A549 (cell line): ENCODE results near the gene HAO2. TPM values are rescaled to one million over a fixed set of nuclear protein-coding genes. Genes with fewer than 3 reads are reported as not detected.

Experiments used
- ATAC-seq, 2 experiments: fragments of 200-7000 bp in 1 of 2; fragments of >200 bp in 1 of 2; cut with Nextera tagmentation in 1 of 2; cut with Tn5 transposase in 1 of 2; 3 replicates each; pipeline versions ENCODE4 v1.8.0 to v1.9.1; 2018 to 2020; ENCODE audit warnings: mild to moderate bottlenecking in 1 of 2, moderate library complexity in 1 of 2
- CTCF ChIA-PET: fragments of 300-600 bp; sonication (Branson Sonifier 250); formaldehyde crosslinking; extraction: SDS; loops from one replicate; lab custom pipeline; 2021; ENCODE audit warnings: antibody characterized with exemption, inconsistent platforms; lab: Yijun Ruan, JAX
- POLR2A ChIA-PET: fragments of 350-600 bp; formaldehyde crosslinking; extraction: SDS; loops from one replicate; lab custom pipeline; 2021; ENCODE audit warnings: antibody characterized with exemption, inconsistent platforms; lab: Yijun Ruan, JAX
- DNase-seq, 2 experiments: peaks; one replicate each; pipeline versions ENCODE4 v3.0.0 to v3.0.0-alpha.2; 2011 to 2016; ENCODE audit warnings: low read depth in 1 of 2, low spot score in 1 of 2
- FAIRE-seq: peaks from 2 replicates; lab custom pipeline; 2011; peaks lifted over from hg19 to GRCh38; lab: Jason Lieb, UNC
- H3K27ac ChIP-seq, 2 experiments: fragments of >200 bp; sonication (Bioruptor Twin); formaldehyde crosslinking; 3 replicates each; pipeline ENCODE4 v1.5.1; 2016 to 2017
- H3K4me1 ChIP-seq: fragments of >200 bp; sonication (Bioruptor Twin); formaldehyde crosslinking; 3 replicates; pipeline ENCODE4 v1.6.1; 2016
- H3K4me2 ChIP-seq: fragments of >200 bp; sonication (Bioruptor Twin); formaldehyde crosslinking; 3 replicates; pipeline ENCODE4 v1.6.1; 2016
- H3K4me3 ChIP-seq: fragments of >200 bp; sonication (Bioruptor Twin); formaldehyde crosslinking; 3 replicates; pipeline ENCODE4 v1.5.1; 2016
- H3K9me3 ChIP-seq: fragments of >200 bp; sonication (Bioruptor Twin); formaldehyde crosslinking; 3 replicates; pipeline ENCODE4 v1.6.1; 2016
- CBX8 ChIP-seq: fragments of 200-600 bp; sonication (generic); IDR thresholded peaks from 2 replicates; pipeline ENCODE4 v1.6.1; 2016
- CEBPB ChIP-seq, 2 experiments: fragments of >200 bp in 1 of 2; sonication (Bioruptor Twin) in 1 of 2; formaldehyde crosslinking in 1 of 2; IDR thresholded peaks; 2 replicates each; pipeline ENCODE4 v1.6.1; 2012 to 2016
- CHD4 ChIP-seq: fragments of 200-600 bp; sonication (generic); IDR thresholded peaks from 2 replicates; pipeline ENCODE4 v1.6.1; 2016; ENCODE audit warnings: antibody characterized with exemption, mild to moderate bottlenecking, borderline replicate concordance
- E2F6 ChIP-seq: IDR thresholded peaks from 2 replicates; pipeline ENCODE4 v1.6.1; 2012; ENCODE audit warnings: low read depth, borderline replicate concordance
- EHF ChIP-seq: fragments of 250-450 bp; sonication (Bioruptor Pico); IDR thresholded peaks from 2 replicates; pipeline ENCODE4 v1.5.0; 2020; ENCODE audit warnings: mild to moderate bottlenecking
- FOXS1 ChIP-seq: fragments of 250-450 bp; sonication (Bioruptor Pico); IDR thresholded peaks from 2 replicates; pipeline ENCODE4 v1.5.0; 2020; ENCODE audit warnings: mild to moderate bottlenecking, moderate library complexity
- GATA3 ChIP-seq: IDR thresholded peaks from 2 replicates; pipeline ENCODE4 v1.6.1; 2012; ENCODE audit warnings: borderline replicate concordance
- HOXA7 ChIP-seq: fragments of 250-450 bp; sonication (Bioruptor Pico); IDR thresholded peaks from 2 replicates; pipeline ENCODE4 v1.5.0; 2020; ENCODE audit warnings: mild to moderate bottlenecking, moderate library complexity
- JUN ChIP-seq, 2 experiments: fragments of >200 bp; sonication (Bioruptor Twin); formaldehyde crosslinking; IDR thresholded peaks; 2 replicates in 1 of 2; 3 replicates in 1 of 2; pipeline ENCODE4 v1.6.1; 2016 to 2017
- MAFK ChIP-seq: fragments of 450-650 bp; IDR thresholded peaks from 2 replicates; pipeline ENCODE4 v1.6.1; 2014; ENCODE audit not compliant: partially characterized antibody
- MAZ ChIP-seq: fragments of 150-350 bp; IDR thresholded peaks from 2 replicates; pipeline ENCODE4 v1.6.1; 2014; ENCODE audit warnings: antibody characterized with exemption, low read depth, low read length, borderline replicate concordance
- NFE2L2 ChIP-seq: fragments of 150-350 bp; conservative IDR thresholded peaks from 2 replicates; pipeline ENCODE4 v1.6.1; 2014; ENCODE audit warnings: low read length
- NR3C1 ChIP-seq: fragments of >200 bp; sonication (Bioruptor Twin); formaldehyde crosslinking; IDR thresholded peaks from 3 replicates; pipeline ENCODE4 v1.6.1; 2017
- PHF8 ChIP-seq: fragments of 200-600 bp; sonication (generic); IDR thresholded peaks from 2 replicates; pipeline ENCODE4 v1.6.1; 2016; ENCODE audit warnings: low read depth, mild to moderate bottlenecking, antibody characterized with exemption, moderate library complexity, borderline replicate concordance
- POLR2A ChIP-seq: IDR thresholded peaks from 2 replicates; pipeline ENCODE4 v1.6.1; 2012; ENCODE audit warnings: mild to moderate bottlenecking, low read length
- POLR2AphosphoS2 ChIP-seq: conservative IDR thresholded peaks from 2 replicates; pipeline ENCODE4 v1.6.1; 2012; ENCODE audit warnings: low read length, improper control_type of control experiment, inconsistent platforms
- RAD21 ChIP-seq, 2 experiments: fragments of >200 bp in 1 of 2; sonication (Bioruptor Twin) in 1 of 2; formaldehyde crosslinking in 1 of 2; IDR thresholded peaks in 1 of 2; conservative IDR thresholded peaks in 1 of 2; 2 replicates in 1 of 2; 3 replicates in 1 of 2; pipeline ENCODE4 v1.6.1; 2012 to 2018; ENCODE audit warnings: inconsistent platforms in 1 of 2
- RARB ChIP-seq: fragments of 250-450 bp; sonication (Bioruptor Pico); IDR thresholded peaks from 2 replicates; pipeline ENCODE4 v1.8.0; 2021; ENCODE audit warnings: mild to moderate bottlenecking, moderate library complexity
- RFX5 ChIP-seq: fragments of 450-650 bp; IDR thresholded peaks from 2 replicates; pipeline ENCODE4 v1.7.1; 2014; ENCODE audit warnings: antibody characterized with exemption, mild to moderate bottlenecking, moderate library complexity
- RNF2 ChIP-seq: fragments of 200-600 bp; sonication (generic); IDR thresholded peaks from 2 replicates; pipeline ENCODE4 v1.6.1; 2016; ENCODE audit warnings: low read depth, mild to moderate bottlenecking, antibody characterized with exemption, moderate library complexity, borderline replicate concordance
- SMC3 ChIP-seq: fragments of >200 bp; sonication (Bioruptor Twin); formaldehyde crosslinking; IDR thresholded peaks from 3 replicates; pipeline ENCODE4 v1.6.1; 2018; ENCODE audit warnings: inconsistent platforms
- SREBF2 ChIP-seq: fragments of 450-650 bp; IDR thresholded peaks from 2 replicates; pipeline ENCODE4 v1.6.1; 2014; ENCODE audit warnings: mild to moderate bottlenecking, moderate library complexity
- TP53 ChIP-seq: fragments of 250-450 bp; sonication (Bioruptor Pico); IDR thresholded peaks from 2 replicates; pipeline ENCODE4 v1.5.0; 2021; ENCODE audit warnings: mild to moderate bottlenecking, moderate library complexity
- USF2 ChIP-seq: fragments of 450-650 bp; IDR thresholded peaks from 2 replicates; pipeline ENCODE4 v1.6.1; 2014; ENCODE audit warnings: antibody characterized with exemption
- ZFP36 ChIP-seq: fragments of 450-650 bp; IDR thresholded peaks from 2 replicates; pipeline ENCODE4 v1.6.1; 2014; ENCODE audit warnings: borderline replicate concordance; ENCODE audit not compliant: partially characterized antibody
- ZNF302 ChIP-seq: fragments of 250-450 bp; sonication (Bioruptor Pico); IDR thresholded peaks from 2 replicates; pipeline ENCODE4 v1.9.0; 2021; ENCODE audit warnings: inconsistent platforms, mild to moderate bottlenecking, moderate library complexity
- WGBS: methylation state at CpG from one replicate; pipeline ENCODE4 v1.1.6; 2017; ENCODE audit errors: missing lambda C conversion rate; 5-methylcytosine and 5-hydroxymethylcytosine counted together
- polyA plus RNA-seq, 4 experiments: library from polyadenylated mRNA; depleted of rRNA in 3 of 4; stranded (reverse); fragments of >200 nt; fragmentation: RNase III in 1 of 4; extraction: RNeasy Plus Mini Kit Qiagen cat#74134 plus additional on column Dnase treatment in 1 of 4; gene quantifications; 2 replicates in 3 of 4; 3 replicates in 1 of 4; pipeline ENCODE4 v1.2.3, GENCODE V29; 2011 to 2017
- TF ChIP-seq, protein P1 (sequence below): fragments of >200 bp; sonication (Bioruptor Twin); formaldehyde crosslinking; IDR thresholded peaks from 3 replicates; pipeline ENCODE4 v1.5.1; 2016
- TF ChIP-seq, protein P2 (sequence below): IDR thresholded peaks from 2 replicates; pipeline ENCODE4 v1.6.1; 2012
- TF ChIP-seq, protein P3 (sequence below): fragments of >200 bp; sonication (Bioruptor Twin); formaldehyde crosslinking; IDR thresholded peaks from 3 replicates; pipeline ENCODE4 v1.6.1; 2016

The HAO2 gene
- polyA plus RNA-seq, 2 of the 4 experiments (the other 2 are of a cell fraction), result 0.05 to 0.10 TPM

DNA sequence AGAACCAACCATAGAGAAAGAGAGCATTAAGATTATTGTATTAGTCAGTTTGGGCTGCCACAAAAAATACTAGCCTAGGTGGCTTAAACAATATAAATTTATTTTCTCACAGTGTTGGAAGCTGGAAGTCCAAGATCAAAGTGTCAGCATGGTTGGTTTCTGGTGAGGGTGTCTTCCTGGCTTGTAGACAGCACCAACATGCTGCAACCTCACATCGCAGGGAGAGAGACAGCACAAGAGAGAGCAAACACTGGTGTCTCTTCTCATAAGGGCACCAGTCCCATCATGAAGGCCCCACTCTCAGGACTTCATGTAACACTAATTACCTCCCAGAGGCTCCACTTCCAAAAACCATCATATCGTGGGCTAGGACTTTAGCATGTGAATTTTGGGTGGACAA lies 30.6 kb upstream of the HAO2 start:
- no peak overlapping the region for H3K4me2 ChIP-seq
- no peaks in the 10 kb centered on the region for H3K4me1 ChIP-seq
- TF ChIP-seq USF2, result no peak
- TF ChIP-seq NR3C1, result no peak
- no peak for TF ChIP-seq ZNF302 (CRISPR knock-in tag)
- no peak for TF ChIP-seq RFX5
- TF ChIP-seq, protein P1, sequence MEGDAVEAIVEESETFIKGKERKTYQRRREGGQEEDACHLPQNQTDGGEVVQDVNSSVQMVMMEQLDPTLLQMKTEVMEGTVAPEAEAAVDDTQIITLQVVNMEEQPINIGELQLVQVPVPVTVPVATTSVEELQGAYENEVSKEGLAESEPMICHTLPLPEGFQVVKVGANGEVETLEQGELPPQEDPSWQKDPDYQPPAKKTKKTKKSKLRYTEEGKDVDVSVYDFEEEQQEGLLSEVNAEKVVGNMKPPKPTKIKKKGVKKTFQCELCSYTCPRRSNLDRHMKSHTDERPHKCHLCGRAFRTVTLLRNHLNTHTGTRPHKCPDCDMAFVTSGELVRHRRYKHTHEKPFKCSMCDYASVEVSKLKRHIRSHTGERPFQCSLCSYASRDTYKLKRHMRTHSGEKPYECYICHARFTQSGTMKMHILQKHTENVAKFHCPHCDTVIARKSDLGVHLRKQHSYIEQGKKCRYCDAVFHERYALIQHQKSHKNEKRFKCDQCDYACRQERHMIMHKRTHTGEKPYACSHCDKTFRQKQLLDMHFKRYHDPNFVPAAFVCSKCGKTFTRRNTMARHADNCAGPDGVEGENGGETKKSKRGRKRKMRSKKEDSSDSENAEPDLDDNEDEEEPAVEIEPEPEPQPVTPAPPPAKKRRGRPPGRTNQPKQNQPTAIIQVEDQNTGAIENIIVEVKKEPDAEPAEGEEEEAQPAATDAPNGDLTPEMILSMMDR, result no peak
- TF ChIP-seq POLR2A, result no peak
- TF ChIP-seq, protein P2, sequence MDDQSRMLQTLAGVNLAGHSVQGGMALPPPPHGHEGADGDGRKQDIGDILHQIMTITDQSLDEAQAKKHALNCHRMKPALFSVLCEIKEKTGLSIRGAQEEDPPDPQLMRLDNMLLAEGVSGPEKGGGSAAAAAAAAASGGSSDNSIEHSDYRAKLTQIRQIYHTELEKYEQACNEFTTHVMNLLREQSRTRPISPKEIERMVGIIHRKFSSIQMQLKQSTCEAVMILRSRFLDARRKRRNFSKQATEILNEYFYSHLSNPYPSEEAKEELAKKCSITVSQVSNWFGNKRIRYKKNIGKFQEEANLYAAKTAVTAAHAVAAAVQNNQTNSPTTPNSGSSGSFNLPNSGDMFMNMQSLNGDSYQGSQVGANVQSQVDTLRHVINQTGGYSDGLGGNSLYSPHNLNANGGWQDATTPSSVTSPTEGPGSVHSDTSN, result no peak
- no peak for TF ChIP-seq CEBPB (IDR thresholded peaks at IDR 0.05)
- TF ChIP-seq POLR2AphosphoS2, result no peak
- TF ChIP-seq ZFP36, result no peak
- no peak for TF ChIP-seq CHD4
- no peak for TF ChIP-seq EHF (CRISPR knock-in tag)
- no peak for TF ChIP-seq CBX8
- no peak for TF ChIP-seq SMC3
- TF ChIP-seq RARB (CRISPR knock-in tag), result no peak
- ChIA-PET POLR2A (no interaction called here), CTCF (no interaction called here)
- H3K27ac ChIP-seq, result no peak overlapping the region
- no peak for ATAC-seq
- H3K9me3 ChIP-seq, result no peaks in the 10 kb centered on the region
- DNase-seq, result no peak
- no peak for FAIRE-seq
- H3K4me3 ChIP-seq, result no peak overlapping the region
- 29% methylated on average over 2 of the region's 2 CpGs for WGBS

GRCh38 chr1:119338757-119339156 lies 29.8 kb upstream of the HAO2 start:
- H3K27ac ChIP-seq, result no peak overlapping the region
- no peak overlapping the region for H3K4me2 ChIP-seq
- FAIRE-seq (no peak), DNase-seq (no peak), ATAC-seq (no peak)
- 57% methylated on average over 3 of the region's 3 CpGs for WGBS
- POLR2A ChIA-PET, result no interaction called here
- H3K4me1 ChIP-seq, result no peaks in the 10 kb centered on the region
- H3K9me3 ChIP-seq, result no peaks in the 10 kb centered on the region
- TF ChIP-seq RARB (CRISPR knock-in tag) (no peak), JUN (IDR thresholded peaks at IDR 0.05) (no peak), MAFK (no peak), TP53 (CRISPR knock-in tag) (no peak), CEBPB (IDR thresholded peaks at IDR 0.05) (no peak), NFE2L2 (no peak), PHF8 (no peak), FOXS1 (CRISPR knock-in tag) (no peak), MAZ (no peak), E2F6 (no peak), RNF2 (no peak), RAD21 (conservative IDR thresholded peaks at IDR 0.05 in 1 of 2, IDR thresholded peaks at IDR 0.05 in 1 of 2) (no peak), HOXA7 (CRISPR knock-in tag) (no peak), SREBF2 (no peak), GATA3 (no peak)
- TF ChIP-seq, protein P3, sequence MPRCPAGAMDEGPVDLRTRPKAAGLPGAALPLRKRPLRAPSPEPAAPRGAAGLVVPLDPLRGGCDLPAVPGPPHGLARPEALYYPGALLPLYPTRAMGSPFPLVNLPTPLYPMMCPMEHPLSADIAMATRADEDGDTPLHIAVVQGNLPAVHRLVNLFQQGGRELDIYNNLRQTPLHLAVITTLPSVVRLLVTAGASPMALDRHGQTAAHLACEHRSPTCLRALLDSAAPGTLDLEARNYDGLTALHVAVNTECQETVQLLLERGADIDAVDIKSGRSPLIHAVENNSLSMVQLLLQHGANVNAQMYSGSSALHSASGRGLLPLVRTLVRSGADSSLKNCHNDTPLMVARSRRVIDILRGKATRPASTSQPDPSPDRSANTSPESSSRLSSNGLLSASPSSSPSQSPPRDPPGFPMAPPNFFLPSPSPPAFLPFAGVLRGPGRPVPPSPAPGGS, result no peak
- no peak overlapping the region for H3K4me3 ChIP-seq
- CTCF ChIA-PET, result no interaction called here
